Measurements from ENCODE around the gene KRT33A. TPM values are rescaled to one million over a fixed set of nuclear protein-coding genes. Genes with fewer than 3 reads are reported as not detected.

Gene KRT33A
- total RNA-seq, 2 donors from 2014 or later = not detected

DNA sequence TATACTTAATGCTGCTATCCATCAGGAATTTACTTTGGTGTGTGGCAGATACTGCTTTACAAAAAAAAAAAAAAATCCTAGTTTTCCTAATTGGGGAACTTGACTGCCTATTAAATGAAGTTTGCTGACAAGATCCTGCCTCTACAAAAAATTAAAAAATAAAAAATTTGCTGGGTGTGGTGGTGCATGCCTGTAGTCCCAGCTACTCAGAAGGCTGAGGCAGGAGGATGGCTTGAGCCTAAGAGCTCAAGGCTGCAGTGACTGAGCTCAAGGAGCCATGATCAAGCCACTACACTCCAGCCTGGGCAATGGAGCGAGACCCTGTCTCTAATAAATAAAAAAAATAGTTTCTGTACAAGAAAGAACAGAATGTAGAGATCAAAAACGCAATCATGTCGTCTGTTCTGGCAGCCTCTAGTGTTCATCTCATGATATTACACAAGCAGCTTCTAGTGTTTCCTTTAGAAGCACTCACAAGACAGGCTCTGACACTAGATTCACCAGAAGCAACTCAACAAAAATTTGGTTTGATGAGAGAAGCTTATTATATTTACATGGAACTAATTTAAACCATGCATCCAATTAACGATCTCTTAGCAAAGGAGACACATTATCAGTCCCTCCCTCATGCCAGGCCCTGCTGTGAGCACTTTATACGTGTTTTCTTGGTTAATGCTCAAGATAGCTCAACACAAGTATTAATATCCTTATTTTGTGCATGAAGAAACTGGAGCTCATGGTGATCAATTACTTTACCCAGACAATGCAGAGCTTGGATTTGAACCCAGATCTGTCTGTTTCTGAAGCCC is 28.3 kb downstream of the KRT33A start:
- peak; percentile 70 for ATAC-seq

GRCh38 chr17:41318231-41318630 is 32.4 kb downstream of the KRT33A start:
- Mint-ChIP-seq H3K4me3 (no peak overlapping the region), H3K27ac (no peak overlapping the region), H3K27me3 (peaks cover 8% of the 10 kb centered on the region), H3K4me1 (peaks cover 8% of the 10 kb centered on the region), H3K36me3 (ENCODE audit: low read depth) (no peaks in the 10 kb centered on the region)
- DNase-seq = no peak
- H3K9me3 ChIP-seq (ENCODE audit: control insufficient read depth, low read length, poor library complexity, severe bottlenecking) = no peaks in the 10 kb centered on the region
- no peak for ATAC-seq

More for the DNA sequence above, 28.3 kb downstream of the KRT33A start:
- no peaks in the 10 kb centered on the region for H3K36me3 Mint-ChIP-seq (ENCODE audit: low read depth)
- H3K27ac Mint-ChIP-seq = peak overlapping the region; percentile 88
- no peak for DNase-seq
- H3K4me1 Mint-ChIP-seq = peaks cover 25% of the 10 kb centered on the region
- H3K9me3 ChIP-seq (ENCODE audit: control insufficient read depth, low read length, poor library complexity, severe bottlenecking) = no peaks in the 10 kb centered on the region
- H3K27me3 Mint-ChIP-seq = no peaks in the 10 kb centered on the region
- H3K4me3 Mint-ChIP-seq = no peak overlapping the region

GRCh38 chr17:41315814-41316445 is 34.7 kb downstream of the KRT33A start:
- no peak for ATAC-seq
- no peak for DNase-seq
- peaks cover 8% of the 10 kb centered on the region for H3K27me3 Mint-ChIP-seq
- H3K27ac Mint-ChIP-seq = no peak overlapping the region
- H3K4me1 Mint-ChIP-seq = peaks cover 10% of the 10 kb centered on the region
- no peaks in the 10 kb centered on the region for H3K36me3 Mint-ChIP-seq (ENCODE audit: low read depth)
- no peak overlapping the region for H3K4me3 Mint-ChIP-seq
- H3K9me3 ChIP-seq (ENCODE audit: control insufficient read depth, low read length, poor library complexity, severe bottlenecking) = no peaks in the 10 kb centered on the region

DNA sequence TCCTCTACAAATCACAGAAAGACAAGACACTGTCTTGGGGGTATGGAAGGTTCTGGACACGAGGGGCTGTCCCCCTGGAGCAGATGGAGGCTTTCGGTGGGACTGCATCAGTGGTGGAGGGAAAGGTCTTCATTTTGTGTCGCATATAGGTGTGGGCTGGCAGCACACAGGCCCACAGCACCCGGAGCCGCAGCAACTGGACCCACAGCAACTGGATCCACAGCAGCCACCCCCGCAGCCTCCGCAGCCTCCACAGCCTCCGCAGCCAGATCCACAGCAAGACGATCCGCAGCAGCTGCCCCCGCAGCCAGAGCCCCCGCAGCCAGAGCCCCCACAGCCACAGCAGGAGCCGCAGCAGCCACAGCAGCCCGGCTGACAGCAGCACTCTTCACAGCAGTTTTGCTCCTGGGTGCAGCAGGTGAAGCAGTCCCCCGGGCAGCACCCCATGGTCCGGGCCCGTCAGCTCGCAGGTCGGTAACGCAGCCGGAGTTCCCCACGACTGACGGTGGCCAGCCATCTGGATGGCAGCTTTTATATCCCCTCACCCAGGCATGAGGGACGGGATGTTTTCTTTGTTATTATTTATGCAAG is 35.3 kb downstream of the KRT33A start, which contains the start of gene KRTAP17-1:
KRTAP17-1 (minus strand) TSS at position 507 of the 591 bp plus-strand sequence; CDS start at position 447, 60 bp downstream.
- DNase-seq (no peak), ATAC-seq (no peak)
- no peak within 1 kb of the TSS for H3K4me3 Mint-ChIP-seq
- H3K27ac Mint-ChIP-seq = no peak within 1 kb of the TSS
- H3K4me1 Mint-ChIP-seq = peaks cover 14% of the 10 kb centered on the region
- H3K27me3 Mint-ChIP-seq = peaks cover 8% of the 10 kb centered on the region
- no peaks in the 10 kb centered on the region for H3K36me3 Mint-ChIP-seq (ENCODE audit: low read depth)
- H3K9me3 ChIP-seq (ENCODE audit: control insufficient read depth, low read length, poor library complexity, severe bottlenecking) = no peaks in the 10 kb centered on the region

- peaks cover 8% of the 10 kb centered on the region for H3K27me3 Mint-ChIP-seq
- no peaks in the 10 kb centered on the region for H3K36me3 Mint-ChIP-seq (ENCODE audit: low read depth)
- H3K9me3 ChIP-seq (ENCODE audit: control insufficient read depth, low read length, poor library complexity, severe bottlenecking) = no peaks in the 10 kb centered on the region
- H3K4me1 Mint-ChIP-seq = peaks cover 53% of the 10 kb centered on the region
- DNase-seq (no peak), ATAC-seq (no peak)
- H3K27ac Mint-ChIP-seq = peak overlapping the region; percentile 97
- no peak overlapping the region for H3K4me3 Mint-ChIP-seq
These were observed 39.5 kb downstream of the KRT33A start for GRCh38 chr17:41311111-41311510.

DNA sequence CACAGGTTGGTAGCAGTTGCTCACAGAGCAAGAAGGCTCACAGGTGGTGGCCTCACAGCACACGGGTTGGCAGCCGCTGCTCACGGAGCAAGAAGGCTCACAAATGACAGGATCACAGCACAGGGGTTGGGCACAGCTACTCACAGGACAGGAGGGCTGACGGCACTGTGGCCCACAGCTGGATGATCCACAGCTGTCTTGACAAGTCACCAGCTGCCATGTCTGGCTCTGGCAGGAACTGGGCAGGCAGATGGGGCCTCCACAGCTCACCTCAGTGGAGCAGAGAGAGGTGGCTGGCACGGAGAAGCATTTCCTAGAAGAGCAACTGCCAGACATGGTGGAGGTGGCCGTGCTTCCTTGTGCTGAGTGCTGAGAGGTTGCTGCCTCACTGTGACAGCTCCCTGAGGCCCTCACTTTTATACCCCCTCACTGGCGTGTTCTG is 41.7 kb downstream of the KRT33A start, which contains the start of gene KRTAP16-1:
KRTAP16-1 (minus strand) TSS at position 392 of the 442 bp plus-strand sequence; CDS start at position 336, 56 bp downstream.
- H3K36me3 Mint-ChIP-seq (ENCODE audit: low read depth) = no peaks in the 10 kb centered on the region
- H3K27me3 Mint-ChIP-seq = no peaks in the 10 kb centered on the region
- H3K4me3 Mint-ChIP-seq = peak within 1 kb of the TSS; percentile 80
- DNase-seq (peak in 2 of 3 donors; percentile 31 to 44), ATAC-seq (peak; percentile 48)
- peak within 1 kb of the TSS; percentile 97 for H3K27ac Mint-ChIP-seq
- peaks cover 51% of the 10 kb centered on the region for H3K4me1 Mint-ChIP-seq
- H3K9me3 ChIP-seq (ENCODE audit: control insufficient read depth, low read length, poor library complexity, severe bottlenecking) = no peaks in the 10 kb centered on the region

- peaks cover 51% of the 10 kb centered on the region for H3K4me1 Mint-ChIP-seq
- H3K27me3 Mint-ChIP-seq = no peaks in the 10 kb centered on the region
- DNase-seq (peak; percentile 54 to 76 (median 65)), ATAC-seq (peak; percentile 87)
- H3K9me3 ChIP-seq (ENCODE audit: control insufficient read depth, low read length, poor library complexity, severe bottlenecking) = no peaks in the 10 kb centered on the region
- no peaks in the 10 kb centered on the region for H3K36me3 Mint-ChIP-seq (ENCODE audit: low read depth)
- peak overlapping the region; percentile 80 for H3K4me3 Mint-ChIP-seq
- H3K27ac Mint-ChIP-seq = peak overlapping the region; percentile 97
These were observed 42.2 kb downstream of the KRT33A start for GRCh38 chr17:41308251-41308917.

DNA sequence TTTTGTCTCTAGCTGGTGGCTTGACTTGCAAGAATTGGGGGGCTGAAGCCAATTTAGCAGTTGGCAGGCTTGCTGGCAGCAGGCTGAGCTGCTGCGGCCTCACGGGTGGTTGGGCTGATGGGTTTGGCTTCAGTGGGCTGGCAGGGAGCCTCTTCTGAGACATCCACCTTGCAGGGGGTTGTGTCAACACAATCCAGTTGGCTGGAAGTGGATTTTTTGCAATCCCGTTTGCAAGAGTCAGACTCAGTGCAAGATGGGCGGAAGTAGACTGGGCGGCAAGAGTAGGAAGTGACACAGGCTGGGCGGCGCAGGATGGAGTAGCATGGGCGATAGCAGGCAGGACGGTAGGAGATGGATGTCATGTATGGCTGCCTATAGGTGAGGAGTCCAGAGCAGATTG is 43.0 kb downstream of the KRT33A start:
- H3K4me1 Mint-ChIP-seq = peaks cover 51% of the 10 kb centered on the region
- no peak for DNase-seq
- H3K4me3 Mint-ChIP-seq = peak overlapping the region; percentile 80

GRCh38 chr17:41304091-41304490 is 46.5 kb downstream of the KRT33A start:
- H3K27ac Mint-ChIP-seq = no peak overlapping the region

More for the DNA sequence above, 43.0 kb downstream of the KRT33A start:
- Mint-ChIP-seq H3K36me3 (ENCODE audit: low read depth) (no peaks in the 10 kb centered on the region), H3K27me3 (no peaks in the 10 kb centered on the region), H3K27ac (peak overlapping the region; percentile 97)
- H3K9me3 ChIP-seq (ENCODE audit: control insufficient read depth, low read length, poor library complexity, severe bottlenecking) = no peaks in the 10 kb centered on the region
- no peak for ATAC-seq

GRCh38 chr17:41302981-41303380 is 47.6 kb downstream of the KRT33A start:
- Mint-ChIP-seq H3K4me3 (no peak overlapping the region), H3K27ac (no peak overlapping the region), H3K4me1 (peaks cover 17% of the 10 kb centered on the region), H3K27me3 (peaks cover 3% of the 10 kb centered on the region), H3K36me3 (ENCODE audit: low read depth) (no peaks in the 10 kb centered on the region)
- H3K9me3 ChIP-seq (ENCODE audit: control insufficient read depth, low read length, poor library complexity, severe bottlenecking) = no peaks in the 10 kb centered on the region
- DNase-seq = no peak
- no peak for ATAC-seq

More at GRCh38 chr17:41304091-41304490, 46.5 kb downstream of the KRT33A start:
- Mint-ChIP-seq H3K4me1 (peaks cover 28% of the 10 kb centered on the region), H3K4me3 (no peak overlapping the region), H3K36me3 (ENCODE audit: low read depth) (no peaks in the 10 kb centered on the region), H3K27me3 (no peaks in the 10 kb centered on the region)
- no peaks in the 10 kb centered on the region for H3K9me3 ChIP-seq (ENCODE audit: control insufficient read depth, low read length, poor library complexity, severe bottlenecking)
- no peak for DNase-seq
- no peak for ATAC-seq

DNA sequence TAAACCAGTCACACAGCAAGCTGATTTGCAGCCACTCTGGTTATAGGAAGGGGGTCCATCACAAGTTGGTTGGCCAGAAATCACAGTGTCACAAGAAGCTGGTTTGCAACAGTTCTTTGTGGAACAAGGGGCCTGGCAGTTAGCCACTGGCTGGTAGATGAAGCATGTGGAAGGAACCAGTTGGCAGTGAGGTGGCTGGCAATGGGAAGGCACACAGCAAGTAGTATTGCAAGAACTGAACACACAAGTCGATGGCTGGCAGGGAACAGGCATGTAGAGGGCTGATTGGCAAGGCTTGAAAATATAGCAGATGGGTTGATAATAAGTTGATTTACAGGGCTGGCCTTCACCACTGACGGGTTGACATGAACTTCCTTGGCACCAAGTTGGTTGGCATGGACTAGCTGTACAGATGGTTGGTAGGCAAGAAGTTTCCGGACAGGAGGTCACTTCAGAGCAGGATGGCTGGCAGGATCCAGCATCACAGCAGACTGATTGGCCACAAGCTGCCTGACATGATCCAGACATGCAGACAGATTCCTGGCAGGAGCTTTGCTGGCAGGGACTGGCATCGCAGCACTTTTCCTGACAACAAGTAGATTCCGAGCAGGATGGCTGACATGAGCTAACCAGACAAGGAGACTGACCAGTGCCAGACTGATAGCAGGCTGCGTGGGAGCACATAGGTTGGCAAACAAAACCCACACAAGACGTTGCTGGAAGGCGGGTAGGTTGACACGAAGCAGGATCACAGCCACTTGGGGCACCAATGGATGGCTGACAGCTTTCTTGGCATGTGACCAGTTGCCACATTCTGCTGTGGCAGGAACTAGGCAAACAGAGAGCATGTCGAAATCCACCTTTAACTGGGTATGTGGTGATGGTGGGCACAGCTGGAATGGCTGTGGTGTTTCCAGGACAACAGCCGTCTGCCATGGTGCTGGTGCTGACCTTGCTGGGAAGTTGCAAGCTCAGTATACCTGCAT is 48.4 kb downstream of the KRT33A start, which contains the start of gene KRTAP29-1:
KRTAP29-1 (minus strand) TSS at position 936 of the 986 bp plus-strand sequence; CDS start at position 936, 0 bp downstream.
- no peak within 1 kb of the TSS for H3K27ac Mint-ChIP-seq
- H3K36me3 Mint-ChIP-seq (ENCODE audit: low read depth) = no peaks in the 10 kb centered on the region
- no peaks in the 10 kb centered on the region for H3K9me3 ChIP-seq (ENCODE audit: control insufficient read depth, low read length, poor library complexity, severe bottlenecking)
- H3K27me3 Mint-ChIP-seq = peaks cover 4% of the 10 kb centered on the region
- H3K4me3 Mint-ChIP-seq = no peak within 1 kb of the TSS
- DNase-seq (no peak), ATAC-seq (no peak)
- peaks cover 9% of the 10 kb centered on the region for H3K4me1 Mint-ChIP-seq

Measured in T-helper 17 cell (primary cell).